Upper lobe of left lung (tissue), 4 donors: ENCODE measurements around the gene MATCAP1.

Experiments
- EP300 ChIP-seq, 4 donors: sonication (generic); formaldehyde crosslinking; IDR thresholded peaks; one replicate each; pipeline ENCODE4 v1.5.1; 2017; ENCODE audit warnings: antibody characterized with exemption in 4 of 4, control low read depth in 2 of 4
- POLR2A ChIP-seq, 4 donors: fragments of 450-650 bp; IDR thresholded peaks; one replicate each; pipeline ENCODE4 v1.5.1; 2016 to 2017; ENCODE audit warnings: antibody characterized with exemption in 4 of 4, mild to moderate bottlenecking in 2 of 4
- POLR2AphosphoS5 ChIP-seq, 2 donors: sonication (generic); formaldehyde crosslinking; IDR thresholded peaks; one replicate each; pipeline ENCODE4 v1.5.1; 2017; ENCODE audit warnings: antibody characterized with exemption in 2 of 2
- TF ChIP-seq, protein P1 (sequence below), 6 experiments: fragments of 450-650 bp in 4 of 6; fragments of 200-600 bp in 2 of 6; sonication (generic) in 2 of 6; IDR thresholded peaks; one replicate each; pipeline ENCODE4 v1.5.1; 2016 to 2019; ENCODE audit warnings: antibody characterized with exemption in 6 of 6

DNA sequence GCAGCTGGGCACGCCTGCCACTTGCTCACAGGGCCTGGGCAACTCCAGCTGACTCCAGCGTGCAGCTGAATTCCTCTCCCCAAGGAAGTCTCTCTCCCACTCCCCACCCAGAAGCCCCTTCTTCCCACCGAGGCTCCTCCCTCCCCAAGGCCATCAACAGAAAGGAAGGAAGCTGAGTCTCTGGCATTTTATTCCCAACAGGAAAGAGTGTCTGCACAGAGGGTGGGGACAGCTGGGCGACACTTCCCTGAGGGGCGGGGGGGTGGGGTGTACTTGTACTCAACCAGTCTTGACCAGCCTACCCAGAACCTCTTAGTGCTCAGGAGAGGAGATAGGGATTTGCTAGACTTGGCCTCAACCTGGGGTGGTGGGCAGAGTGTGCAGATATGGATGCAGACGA, 6.3 kb upstream of the MATCAP1 start, which contains the start of gene EXOC3L1:
- TF ChIP-seq, protein P1, sequence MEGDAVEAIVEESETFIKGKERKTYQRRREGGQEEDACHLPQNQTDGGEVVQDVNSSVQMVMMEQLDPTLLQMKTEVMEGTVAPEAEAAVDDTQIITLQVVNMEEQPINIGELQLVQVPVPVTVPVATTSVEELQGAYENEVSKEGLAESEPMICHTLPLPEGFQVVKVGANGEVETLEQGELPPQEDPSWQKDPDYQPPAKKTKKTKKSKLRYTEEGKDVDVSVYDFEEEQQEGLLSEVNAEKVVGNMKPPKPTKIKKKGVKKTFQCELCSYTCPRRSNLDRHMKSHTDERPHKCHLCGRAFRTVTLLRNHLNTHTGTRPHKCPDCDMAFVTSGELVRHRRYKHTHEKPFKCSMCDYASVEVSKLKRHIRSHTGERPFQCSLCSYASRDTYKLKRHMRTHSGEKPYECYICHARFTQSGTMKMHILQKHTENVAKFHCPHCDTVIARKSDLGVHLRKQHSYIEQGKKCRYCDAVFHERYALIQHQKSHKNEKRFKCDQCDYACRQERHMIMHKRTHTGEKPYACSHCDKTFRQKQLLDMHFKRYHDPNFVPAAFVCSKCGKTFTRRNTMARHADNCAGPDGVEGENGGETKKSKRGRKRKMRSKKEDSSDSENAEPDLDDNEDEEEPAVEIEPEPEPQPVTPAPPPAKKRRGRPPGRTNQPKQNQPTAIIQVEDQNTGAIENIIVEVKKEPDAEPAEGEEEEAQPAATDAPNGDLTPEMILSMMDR (IDR thresholded peaks at IDR 0.05) = no peak
- TF ChIP-seq POLR2A (IDR thresholded peaks at IDR 0.05) (no peak), POLR2AphosphoS5 (IDR thresholded peaks at IDR 0.05) (no peak), EP300 (IDR thresholded peaks at IDR 0.05) (no peak)
